ENCODE results near the gene CEP57. TPM values are rescaled to one million over a fixed set of nuclear protein-coding genes. Genes with fewer than 3 reads are reported as not detected.

Gene CEP57
- total and polyA plus RNA-seq, 2 of the 13 experiments (the other 11 are each of a cell fraction or from before 2014, with no cell fraction given): 34.3 to 59.4 TPM

DNA sequence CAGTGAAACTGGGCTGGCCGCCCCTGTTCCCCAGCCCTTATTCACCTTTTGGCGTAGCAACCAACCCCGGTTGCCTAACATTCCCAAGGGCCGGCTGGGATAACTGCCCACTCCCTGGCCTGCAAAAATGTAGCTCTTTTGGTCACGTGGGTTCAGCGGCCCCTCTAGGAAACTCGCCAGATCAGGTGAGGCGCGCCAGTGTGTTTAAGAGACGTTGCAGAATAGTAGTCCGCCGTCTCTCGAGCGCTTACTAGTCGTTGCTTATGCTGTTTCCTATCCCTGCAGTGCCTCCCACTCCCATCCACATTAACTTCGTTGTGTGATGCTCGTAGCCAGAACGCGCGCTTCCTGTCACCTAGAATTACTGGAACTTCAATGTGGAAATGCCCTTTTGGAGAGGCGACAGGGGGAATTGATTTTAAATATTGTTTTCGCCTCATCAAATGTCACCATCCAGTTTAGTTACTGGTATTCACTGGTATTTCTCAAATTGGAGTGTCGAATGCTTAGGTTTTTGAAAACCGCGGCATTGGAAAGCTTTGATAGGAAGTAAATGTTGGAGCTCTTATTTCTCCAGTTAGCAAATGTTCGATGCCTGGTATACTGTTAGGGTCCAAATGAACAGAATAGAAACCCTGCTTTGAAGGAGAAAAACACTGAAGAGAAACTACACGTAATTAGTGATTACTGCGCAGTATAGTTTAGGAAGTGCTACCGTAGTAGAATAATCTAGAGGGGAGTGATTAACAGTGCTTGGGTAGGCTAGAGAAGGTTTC, 823 bp downstream of the CEP57 start (continued):
- TF ChIP-seq KIAA2018 (CRISPR knock-in tag; IDR thresholded peaks at IDR 0.05; ENCODE audit: borderline replicate concordance) (no peak), ZNF784 (CRISPR knock-in tag; IDR thresholded peaks at IDR 0.05; ENCODE audit: borderline replicate concordance) (no peak), HNRNPK (IDR thresholded peaks at IDR 0.05; ENCODE audit: low read depth, low read length, poor library complexity, severe bottlenecking) (no peak), ZBTB43 (CRISPR knock-in tag; conservative IDR thresholded peaks at IDR 0.05) (0 out of 2 replicates have a peak, but pooled peaks have one; percentile 29)
- TF ChIP-seq, protein P1, sequence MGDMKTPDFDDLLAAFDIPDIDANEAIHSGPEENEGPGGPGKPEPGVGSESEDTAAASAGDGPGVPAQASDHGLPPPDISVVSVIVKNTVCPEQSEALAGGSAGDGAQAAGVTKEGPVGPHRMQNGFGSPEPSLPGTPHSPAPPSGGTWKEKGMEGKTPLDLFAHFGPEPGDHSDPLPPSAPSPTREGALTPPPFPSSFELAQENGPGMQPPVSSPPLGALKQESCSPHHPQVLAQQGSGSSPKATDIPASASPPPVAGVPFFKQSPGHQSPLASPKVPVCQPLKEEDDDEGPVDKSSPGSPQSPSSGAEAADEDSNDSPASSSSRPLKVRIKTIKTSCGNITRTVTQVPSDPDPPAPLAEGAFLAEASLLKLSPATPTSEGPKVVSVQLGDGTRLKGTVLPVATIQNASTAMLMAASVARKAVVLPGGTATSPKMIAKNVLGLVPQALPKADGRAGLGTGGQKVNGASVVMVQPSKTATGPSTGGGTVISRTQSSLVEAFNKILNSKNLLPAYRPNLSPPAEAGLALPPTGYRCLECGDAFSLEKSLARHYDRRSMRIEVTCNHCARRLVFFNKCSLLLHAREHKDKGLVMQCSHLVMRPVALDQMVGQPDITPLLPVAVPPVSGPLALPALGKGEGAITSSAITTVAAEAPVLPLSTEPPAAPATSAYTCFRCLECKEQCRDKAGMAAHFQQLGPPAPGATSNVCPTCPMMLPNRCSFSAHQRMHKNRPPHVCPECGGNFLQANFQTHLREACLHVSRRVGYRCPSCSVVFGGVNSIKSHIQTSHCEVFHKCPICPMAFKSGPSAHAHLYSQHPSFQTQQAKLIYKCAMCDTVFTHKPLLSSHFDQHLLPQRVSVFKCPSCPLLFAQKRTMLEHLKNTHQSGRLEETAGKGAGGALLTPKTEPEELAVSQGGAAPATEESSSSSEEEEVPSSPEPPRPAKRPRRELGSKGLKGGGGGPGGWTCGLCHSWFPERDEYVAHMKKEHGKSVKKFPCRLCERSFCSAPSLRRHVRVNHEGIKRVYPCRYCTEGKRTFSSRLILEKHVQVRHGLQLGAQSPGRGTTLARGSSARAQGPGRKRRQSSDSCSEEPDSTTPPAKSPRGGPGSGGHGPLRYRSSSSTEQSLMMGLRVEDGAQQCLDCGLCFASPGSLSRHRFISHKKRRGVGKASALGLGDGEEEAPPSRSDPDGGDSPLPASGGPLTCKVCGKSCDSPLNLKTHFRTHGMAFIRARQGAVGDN (CRISPR knock-in tag; IDR thresholded peaks at IDR 0.05): 0 out of 2 replicates have a peak, but pooled peaks have one; percentile 5
